HG02943 (cell line): ENCODE data around the gene BAG2.

Experiments
- ATAC-seq: cut with Tn5 transposase; IDR thresholded peaks from one replicate; pipeline ENCODE4 v1.9.1; 2021; ENCODE audit warnings: mild to moderate bottlenecking, low read depth, moderate library complexity; ENCODE audit not compliant: unreplicated experiment

Gene BAG2

GRCh38 chr6:57221191-57221935, 49.2 kb downstream of the BAG2 start:
- ATAC-seq: peak; percentile 52

GRCh38 chr6:57221936-57222742, 50.0 kb downstream of the BAG2 start, which contains the start of gene RAB23:
Gene RAB23 (minus strand): TSS chr6:57222307. CDS start chr6:57210380, 11,927 bp downstream.
- peak; percentile 85 for ATAC-seq

GRCh38 chr6:57222743-57223077, 50.6 kb downstream of the BAG2 start:
- no peak for ATAC-seq

GRCh38 chr6:57224769-57225515, 52.8 kb downstream of the BAG2 start:
- no peak for ATAC-seq

GRCh38 chr6:57226221-57226620, 54.1 kb downstream of the BAG2 start:
- ATAC-seq: no peak
